Activated T-cell treated with anti-CD3 and anti-CD28 coated beads for 4 hours (primary cell): ENCODE results near the gene GRK6.
A peak's percentile ranks its signal among the peaks of the same experiment; 100 is the strongest.

Experiments
- DNase-seq: peaks from one replicate; pipeline ENCODE4 v3.0.0-alpha.2; 2020

Gene GRK6

DNA sequence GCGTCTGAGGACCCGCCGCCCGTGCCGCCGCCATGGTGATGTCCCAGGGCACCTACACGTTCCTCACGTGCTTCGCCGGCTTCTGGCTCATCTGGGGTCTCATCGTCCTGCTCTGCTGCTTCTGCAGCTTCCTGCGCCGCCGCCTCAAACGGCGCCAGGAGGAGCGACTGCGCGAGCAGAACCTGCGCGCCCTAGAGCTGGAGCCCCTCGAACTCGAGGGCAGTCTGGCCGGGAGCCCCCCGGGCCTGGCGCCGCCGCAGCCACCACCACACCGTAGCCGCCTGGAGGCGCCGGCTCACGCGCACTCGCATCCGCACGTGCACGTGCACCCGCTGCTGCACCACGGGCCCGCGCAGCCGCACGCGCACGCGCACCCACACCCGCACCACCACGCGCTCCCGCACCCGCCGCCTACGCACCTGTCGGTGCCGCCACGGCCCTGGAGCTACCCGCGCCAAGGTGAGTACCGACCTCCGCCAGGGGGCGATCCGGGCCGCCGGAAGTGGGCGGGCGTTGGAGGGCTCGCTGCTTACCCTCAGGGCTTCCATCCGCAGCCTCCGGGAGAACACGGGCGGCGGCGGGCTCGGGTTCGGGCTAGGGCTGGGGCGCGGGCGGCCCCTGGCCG, 28.7 kb downstream of the GRK6 start:
- peak; percentile 90 for DNase-seq

DNA sequence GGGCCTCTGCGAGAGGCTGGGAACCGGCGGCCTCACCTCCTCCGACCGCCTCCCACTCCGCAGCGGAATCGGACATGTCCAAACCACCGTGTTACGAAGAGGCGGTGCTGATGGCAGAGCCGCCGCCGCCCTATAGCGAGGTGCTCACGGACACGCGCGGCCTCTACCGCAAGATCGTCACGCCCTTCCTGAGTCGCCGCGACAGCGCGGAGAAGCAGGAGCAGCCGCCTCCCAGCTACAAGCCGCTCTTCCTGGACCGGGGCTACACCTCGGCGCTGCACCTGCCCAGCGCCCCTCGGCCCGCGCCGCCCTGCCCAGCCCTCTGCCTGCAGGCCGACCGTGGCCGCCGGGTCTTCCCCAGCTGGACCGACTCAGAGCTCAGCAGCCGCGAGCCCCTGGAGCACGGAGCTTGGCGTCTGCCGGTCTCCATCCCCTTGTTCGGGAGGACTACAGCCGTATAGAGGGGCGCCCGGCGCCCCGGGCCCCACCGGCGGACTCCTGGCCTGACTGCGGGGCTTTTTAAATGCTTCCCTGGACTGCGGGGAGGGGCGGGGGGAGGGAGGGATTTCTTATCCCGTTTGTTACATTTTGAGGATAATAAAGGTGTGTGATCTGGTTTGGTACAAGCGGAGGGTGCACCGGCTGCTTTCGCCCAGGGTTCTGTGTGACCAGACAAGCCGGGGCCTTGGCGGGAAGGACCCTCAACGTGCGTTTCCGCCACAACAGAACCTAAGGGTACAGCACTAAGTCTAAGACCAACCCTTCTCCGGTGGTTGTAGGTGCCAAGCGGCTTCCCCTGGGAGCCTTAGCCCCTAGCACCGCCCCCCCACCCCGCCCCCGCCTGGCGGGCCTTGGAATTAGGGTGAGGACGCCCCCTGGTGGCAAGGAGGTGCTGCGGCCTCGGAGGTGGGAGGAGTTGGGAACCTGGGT, 29.4 kb downstream of the GRK6 start:
- DNase-seq, result peak; percentile 98

DNA sequence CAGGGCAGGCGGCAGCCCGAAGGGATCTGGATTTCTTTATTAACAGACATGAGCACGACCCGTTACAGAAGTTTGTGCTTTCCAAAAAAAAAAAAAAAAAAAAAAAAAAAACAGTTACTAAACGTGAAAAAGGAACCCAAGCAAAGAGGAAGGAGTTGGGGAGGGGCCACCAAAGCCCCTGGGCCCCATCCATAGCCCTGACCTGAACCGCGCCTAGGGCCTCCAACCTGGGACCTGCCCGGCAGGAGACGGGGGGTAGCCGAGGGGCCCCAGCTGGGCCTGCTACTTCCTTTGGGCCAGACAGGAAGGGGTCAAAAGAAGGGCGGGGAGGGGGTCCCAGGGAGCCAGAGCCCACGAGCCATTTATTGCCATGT, 30.1 kb downstream of the GRK6 start:
- no peak for DNase-seq

DNA sequence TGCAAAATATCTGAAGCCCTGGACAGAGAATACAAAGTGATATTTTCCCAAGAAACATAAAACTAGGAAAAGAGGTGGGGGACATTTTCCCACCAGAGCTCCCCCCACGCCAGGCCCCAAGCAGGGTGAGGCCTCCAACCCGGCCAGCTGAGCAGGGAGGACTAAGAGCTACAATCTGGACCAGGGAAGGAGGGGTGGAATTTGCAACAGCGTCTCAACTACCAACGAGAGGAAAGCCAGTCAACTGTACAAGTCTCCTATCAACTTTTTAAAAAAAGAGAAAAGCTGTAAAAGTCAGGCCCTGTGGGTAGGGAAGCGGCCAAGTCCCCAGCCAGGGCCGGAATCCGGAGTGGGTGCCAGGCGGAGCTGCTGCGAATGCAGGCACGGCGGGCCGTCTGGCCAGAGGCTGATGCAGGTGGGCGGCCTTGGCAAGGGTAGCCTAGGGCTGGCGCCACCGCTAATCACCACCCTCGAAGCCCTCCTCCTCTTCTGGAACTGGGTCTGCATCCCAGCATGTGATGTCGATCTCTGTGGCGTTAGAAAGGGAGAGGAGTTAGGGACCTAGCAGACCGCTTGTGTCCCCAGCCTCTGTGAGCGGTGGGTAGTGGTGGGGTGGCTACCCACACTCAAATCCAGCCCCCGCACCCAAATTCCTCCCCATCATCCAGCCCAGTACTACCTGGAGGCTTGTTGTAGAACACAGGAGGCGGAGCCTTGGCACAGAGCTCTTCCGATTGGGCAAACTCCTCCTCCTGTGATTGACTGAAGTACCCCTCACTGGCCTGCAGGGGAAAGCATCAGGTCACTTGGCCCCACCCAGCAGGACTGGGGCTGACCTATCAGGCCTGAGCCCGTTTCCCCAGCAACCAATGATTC, 30.7 kb downstream of the GRK6 start:
- DNase-seq, result no peak

DNA sequence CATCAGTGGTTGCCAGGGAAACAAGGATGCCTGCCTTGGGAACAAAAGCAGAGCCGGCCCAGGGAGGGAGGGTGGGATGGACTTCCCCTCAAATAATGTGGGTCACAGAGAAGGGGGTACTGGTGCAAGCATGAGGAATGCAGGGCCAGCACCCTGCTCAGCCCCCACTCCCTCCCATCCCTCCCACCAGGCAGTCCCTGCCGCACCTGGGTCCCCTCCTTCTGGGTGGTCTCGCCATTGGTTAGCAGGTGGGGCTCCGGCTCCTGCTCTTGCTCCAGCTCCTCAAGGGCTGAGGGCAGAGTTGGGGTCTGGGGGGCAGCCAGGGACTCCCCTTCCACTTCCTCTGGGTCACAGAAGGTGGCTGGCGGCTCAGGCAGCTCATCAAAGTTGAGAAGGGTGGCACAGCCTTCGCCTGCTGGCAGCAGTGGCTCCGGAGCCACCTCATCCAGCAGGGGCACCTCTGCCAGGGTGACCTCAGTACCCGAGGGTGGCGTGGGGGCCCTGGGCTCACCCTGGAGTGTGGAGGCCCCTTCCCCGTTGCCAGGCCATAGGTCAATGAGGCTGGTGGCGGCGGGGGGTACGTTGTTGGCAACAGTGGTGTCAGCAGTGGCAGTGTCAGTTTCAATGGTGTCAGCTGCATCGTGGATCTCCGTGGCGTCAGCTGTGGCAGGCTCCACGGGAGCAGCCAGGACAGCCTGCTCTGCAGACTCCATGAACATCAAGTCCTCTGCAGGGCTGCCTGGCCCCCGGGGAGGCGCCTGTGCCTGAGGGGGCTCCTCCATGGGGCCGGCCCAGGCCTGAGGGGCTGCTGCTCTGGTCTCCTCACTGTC, 31.6 kb downstream of the GRK6 start:
- no peak for DNase-seq

DNA sequence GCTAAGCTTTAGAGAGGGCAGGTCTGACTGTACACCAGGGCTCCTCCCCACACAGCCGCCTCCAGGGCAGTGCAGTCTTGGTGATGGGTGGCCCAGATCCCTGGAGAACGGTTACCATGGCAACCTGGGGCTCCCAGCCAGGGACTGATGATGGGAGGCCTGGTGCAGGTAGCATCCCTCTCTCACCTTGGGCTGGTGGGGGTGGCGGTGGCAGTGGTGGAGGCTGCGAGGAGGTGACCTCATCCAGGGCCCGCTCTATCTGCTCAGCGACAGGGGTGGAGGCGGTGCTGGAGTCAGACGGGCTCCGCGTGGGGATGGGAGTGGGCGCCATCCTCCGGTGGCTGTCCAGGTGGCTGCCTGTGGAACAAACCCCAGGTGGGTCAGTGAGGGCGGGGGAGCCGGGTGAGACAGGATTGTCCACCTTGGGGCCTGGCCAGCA, 32.5 kb downstream of the GRK6 start:
- no peak for DNase-seq

DNA sequence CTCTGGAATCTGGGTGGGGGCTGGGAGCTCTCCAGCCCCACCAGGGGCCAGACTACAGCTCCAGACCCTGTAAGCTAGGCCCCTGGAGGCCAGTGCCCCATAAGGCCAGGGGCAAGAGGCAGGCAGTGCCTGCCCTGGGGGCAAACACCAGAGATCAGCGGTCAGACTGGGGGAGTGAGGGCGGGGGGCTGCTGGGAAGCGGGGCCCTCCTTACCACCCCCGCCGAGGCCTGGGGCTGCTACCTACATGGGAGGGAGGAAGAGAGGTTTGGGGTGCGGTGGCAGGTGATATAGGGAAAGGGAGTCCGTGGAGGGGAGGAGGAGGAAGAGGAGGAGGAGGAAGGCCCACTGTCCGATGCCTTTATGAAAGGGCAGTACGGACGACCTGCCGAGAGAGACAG, 32.9 kb downstream of the GRK6 start:
- DNase-seq, result no peak

DNA sequence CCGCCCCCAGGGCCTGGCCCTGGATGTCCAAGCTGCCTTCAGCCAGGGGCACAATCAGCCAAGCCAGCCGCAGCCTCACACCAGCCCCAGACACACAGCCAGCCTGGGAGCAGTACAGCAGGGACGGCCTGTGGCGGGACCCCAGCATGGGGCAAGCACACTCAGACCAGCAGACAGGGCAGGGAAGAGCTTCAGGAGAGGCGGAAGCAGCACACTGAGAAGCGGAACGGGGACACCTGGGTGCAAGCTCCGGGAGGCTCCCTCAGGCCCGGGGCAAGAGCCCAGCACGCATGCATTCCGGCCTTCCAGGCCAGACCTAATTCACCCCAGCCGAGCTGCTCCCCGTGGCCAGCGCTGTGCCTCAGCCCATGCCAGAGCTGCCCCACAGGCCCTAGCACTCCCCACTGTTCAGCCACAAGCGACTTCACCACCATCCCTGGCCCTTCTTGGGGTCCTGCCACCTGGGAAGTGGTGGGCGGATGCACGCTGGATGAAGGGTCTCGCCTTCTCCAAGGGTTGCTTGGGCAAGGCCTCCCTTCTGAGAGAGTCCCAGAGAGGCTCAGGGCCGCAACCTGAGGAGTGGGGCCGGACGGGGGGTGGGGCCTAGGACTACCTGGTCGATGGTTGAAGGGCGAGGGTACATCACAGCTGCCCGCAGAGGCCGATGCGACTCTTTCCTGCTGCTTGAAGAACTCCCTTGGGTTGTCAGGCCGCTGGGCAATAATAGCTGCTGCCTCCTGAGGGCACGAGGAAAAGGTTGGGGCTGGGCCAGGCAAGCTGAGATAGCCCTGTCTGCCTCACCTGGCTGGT, 33.5 kb downstream of the GRK6 start:
- no peak for DNase-seq

DNA sequence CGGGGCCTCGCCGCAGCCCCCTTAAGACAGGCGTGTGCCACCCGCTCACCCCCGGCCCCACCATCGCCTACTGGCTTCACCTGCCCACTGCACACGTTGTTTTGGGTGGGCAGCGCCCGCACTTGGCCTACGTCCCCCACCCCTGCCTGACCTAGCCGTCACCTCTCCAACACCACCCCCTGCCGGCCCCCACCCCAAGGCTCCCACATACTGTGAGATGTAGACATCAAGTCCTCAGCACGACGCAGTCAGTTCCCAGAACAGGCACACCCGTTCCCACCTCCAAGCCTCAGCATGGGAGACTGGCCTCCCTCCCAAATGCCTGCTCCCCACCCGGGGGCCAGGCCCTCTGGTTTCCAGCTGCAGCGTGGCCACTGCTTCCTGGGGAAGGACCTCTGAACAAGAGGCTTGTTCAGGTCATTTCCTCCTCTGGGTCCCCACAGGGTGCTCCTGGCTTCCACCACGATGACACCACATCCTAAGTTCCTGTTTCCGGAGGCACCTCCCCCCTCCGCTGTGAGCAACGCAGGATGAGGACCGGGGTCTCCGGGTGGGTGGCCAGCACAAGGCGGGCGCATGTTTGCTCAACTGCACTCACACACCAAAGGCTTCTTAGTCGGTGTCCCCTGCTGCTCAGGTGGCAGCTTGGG, 35.7 kb downstream of the GRK6 start:
- no peak for DNase-seq

DNA sequence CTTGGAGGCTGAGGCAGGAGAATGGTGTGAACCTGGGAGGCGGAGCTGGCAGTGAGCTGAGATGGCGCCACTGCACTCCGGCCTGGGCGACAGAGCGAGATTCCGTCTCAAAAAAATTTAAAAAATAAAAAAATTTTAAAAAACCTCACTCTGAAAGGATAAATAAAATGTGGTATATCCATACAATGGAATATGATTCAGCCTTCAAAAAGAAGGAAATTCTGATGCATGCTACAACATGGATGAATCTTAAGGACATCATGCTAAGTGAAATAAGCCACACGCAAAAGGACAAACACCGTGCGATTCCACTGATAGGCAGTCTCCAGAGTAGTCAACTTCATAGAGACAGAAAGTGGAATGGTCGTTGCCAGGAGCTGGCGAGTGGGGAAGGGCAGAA, 38.6 kb downstream of the GRK6 start:
- DNase-seq, result no peak

DNA sequence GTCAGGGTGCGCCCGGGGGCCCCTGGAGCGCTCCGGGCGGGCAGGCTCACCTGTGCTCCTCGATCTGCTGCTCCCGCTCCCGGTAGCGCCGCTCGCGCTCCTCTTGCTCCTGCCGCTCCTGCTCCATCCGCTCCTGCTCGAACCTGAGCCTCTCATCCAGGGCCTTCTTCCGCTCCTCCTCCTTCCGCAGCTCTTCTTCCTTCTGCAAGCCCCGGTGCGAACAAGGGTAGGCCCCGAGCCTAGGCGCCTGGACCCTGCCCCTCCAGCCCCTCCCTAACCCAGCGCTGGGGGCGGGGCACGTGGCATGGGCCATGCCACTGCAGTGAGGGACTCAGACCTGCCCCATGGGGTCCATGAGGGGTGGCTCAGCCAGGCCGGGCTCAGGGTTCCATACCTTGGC, 40.4 kb downstream of the GRK6 start:
- no peak for DNase-seq

DNA sequence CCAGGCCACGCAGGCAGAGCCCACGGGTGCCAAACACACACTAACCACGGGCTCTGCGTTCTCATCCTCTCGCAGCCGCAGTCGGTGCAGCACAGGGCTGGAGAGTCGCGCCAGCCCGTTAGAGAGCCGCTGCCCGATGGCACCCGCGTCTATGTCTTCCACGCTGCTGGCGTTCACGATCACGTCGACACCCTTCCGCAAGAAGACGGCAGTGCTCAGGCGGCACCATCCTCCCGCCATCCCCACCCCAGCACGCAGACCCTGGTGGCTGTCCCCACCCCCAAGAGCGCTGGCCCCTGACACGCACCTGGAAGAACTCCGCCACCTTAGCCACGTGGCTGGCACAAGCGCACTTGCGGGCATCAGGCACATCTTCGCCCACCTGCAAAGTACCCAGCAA, 41.0 kb downstream of the GRK6 start:
- no peak for DNase-seq

DNA sequence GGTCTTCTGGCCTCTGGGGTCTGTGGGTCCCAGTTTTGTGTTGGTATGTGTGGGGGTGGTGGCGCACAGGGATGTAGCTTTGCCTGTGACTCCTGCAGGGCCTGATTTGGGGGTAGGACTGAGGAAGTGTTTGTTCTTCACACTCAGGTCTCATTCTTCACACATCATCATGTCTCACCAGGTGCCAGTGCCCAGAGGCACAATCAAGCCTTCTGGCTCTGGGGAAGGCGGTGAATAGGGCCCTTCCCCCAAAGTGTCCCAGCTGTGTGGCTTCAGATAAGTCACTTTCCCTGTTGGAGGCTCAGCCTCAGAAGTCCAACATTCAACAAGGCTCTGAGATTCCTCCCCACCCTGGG, 41.8 kb downstream of the GRK6 start:
- no peak for DNase-seq

DNA sequence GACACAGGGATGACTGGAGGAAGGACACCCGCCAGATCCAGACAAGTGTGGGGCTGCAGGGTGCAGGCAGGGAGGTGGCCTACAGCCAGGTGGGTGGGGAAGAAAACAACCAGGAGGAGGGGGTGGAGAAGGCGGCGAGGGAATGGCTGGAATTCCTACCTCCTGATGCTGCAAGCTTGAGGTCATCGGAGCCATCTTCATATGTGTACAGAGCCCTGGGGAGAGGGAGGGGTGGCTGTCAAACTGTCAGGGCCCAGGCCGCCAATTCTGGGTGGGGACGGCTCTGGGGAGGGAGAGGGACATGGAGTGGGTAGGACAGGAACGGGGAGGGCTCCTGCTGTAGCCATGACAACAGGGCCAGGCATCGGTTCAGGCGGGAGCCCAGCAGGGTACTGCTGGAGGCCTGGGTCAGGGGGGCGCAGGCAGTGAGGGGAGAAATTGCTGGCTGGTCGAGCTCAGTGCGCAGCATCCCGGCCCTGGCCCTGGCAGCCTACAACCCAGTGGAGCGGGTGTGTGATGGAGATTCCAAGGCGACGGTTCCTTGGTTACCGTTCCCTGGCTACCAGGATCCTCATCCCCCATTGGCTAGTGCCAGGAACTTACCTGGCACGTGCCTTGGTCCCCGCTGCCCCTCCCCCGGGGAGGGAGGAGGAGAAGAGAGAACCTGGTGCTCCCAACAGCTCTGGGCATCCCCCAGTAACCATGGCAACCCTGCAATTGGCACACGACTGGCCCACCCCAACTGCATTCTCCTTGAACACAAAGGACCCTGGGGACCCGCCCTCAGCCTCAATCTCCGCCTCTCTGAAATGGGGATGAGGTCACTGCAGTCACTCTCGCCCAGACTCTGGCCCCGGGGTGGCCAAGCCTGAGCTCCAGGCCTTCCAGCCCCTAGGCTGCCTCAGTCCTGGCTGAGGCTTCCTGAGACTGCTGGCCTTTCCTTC, 42.5 kb downstream of the GRK6 start:
- no peak for DNase-seq

DNA sequence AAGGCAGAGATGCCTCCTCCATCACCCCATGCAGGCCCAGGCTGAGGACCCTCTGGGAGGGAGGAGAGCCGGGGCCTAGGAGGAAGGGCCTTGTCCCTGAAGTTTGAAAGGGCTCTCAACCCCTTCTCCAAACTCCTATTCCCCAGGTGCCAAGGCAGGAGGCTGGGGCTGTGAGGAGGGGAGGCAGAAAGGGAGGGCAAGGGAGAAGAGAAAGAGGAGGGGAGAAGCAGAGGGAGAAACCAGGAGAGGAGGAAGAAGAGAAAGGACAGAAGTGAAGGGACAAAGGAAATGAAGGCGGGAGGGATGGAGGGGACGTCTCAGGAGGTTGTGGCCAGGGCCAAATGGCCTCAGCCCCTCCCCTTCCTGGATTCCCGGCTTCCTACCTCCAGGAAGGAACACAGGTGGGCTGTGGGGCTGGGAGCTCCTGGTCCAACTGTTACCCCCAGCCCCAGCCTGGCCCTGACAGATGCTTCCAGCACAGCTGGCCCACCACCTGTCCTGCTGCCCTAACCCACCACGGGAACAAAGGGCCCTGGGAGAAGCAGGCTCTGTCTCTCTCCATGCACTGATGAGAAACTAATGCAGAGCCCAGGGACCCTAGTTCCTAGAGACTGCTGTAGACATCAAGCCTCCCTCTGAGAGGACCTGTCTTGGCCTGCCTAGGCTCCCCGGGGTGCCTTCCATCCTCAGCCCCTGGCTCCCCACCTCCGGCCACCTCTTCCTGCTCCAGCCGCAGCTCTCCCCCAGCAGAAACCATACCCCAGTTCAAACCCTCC, 43.5 kb downstream of the GRK6 start:
- DNase-seq, result no peak

DNA sequence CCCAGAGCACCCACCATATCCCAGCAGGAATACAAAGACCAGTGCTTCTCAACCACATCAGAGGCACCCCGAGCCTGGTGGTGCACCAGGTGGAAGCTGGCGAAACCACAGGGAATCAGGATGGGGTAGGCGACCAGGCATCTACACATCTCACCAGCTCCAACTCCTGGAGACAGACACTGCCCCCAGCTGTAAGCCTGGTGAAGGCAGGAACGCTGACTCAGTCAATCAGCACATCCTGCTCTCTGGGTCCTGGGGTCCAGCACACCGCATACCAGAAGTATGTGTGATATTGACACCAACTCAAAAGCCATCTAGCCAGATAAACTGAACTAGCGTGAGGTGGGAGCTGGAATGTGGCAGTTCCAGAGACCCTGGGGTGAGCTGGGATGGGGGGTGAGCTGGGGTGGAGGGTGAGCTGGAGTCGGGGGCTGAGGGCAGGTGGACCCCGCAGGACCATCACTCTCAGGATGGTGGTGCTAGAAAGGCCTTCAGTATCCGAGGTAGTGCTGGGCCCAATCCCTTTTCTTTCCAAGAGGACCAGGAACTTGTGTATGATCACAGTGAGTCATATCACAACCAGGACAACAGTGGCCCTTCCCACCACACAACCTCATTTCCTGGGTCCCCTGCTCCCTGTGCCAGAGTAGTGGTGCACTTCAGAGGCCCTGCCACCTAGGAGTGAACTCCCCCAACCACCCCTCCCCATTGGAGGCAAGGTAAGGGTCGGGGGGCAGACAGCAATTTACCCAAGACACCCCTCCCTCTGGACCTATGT, 44.5 kb downstream of the GRK6 start:
- DNase-seq, result no peak

DNA sequence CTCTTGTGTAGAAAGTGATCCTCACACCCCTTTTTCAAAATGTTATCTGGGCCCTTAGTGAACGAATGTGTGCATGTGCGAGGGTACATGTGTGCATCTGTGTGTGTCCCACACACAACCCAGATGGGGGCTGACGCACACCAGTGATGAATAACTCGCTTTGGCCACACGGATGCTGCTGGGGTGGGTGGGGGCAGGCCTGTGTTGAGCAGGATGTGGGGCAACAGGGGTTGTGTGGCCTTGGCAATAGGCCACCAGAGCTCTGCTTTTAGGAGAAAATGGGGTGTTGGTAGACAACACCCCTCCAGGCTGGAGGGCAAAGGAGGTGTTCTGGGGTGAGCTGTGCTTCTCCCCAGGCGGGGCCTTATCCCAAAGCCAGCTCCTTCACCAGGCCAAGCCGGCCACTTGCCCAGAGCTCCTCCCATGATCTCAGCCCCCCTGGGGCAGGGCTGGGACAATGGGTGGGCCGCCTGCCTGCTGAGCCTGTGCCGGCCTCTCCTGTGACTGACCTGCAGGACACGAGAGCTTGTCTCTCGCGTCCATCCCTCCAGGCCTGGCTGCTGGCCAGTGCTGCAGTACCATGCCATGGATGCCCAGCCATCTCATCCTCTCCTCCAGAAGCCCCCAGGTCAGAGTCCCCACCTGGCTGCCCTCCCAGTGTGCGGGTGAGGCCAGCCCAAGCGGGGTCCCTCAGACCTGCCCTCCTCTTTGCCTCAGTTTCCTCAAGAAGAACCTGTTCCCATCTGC, 45.3 kb downstream of the GRK6 start:
- DNase-seq, result no peak
